ENCODE data around the gene PTGFR. TPM values are rescaled to one million over a fixed set of nuclear protein-coding genes. Genes with fewer than 3 reads are reported as not detected.
A peak's percentile ranks its signal among the peaks of the same experiment; 100 is the strongest.

The PTGFR gene
- polyA plus RNA-seq, 1 experiment: 2.0 TPM

GRCh38 chr1:78475888-78476610 is 14.7 kb upstream of the PTGFR start:
- TF ChIP-seq, protein P1, sequence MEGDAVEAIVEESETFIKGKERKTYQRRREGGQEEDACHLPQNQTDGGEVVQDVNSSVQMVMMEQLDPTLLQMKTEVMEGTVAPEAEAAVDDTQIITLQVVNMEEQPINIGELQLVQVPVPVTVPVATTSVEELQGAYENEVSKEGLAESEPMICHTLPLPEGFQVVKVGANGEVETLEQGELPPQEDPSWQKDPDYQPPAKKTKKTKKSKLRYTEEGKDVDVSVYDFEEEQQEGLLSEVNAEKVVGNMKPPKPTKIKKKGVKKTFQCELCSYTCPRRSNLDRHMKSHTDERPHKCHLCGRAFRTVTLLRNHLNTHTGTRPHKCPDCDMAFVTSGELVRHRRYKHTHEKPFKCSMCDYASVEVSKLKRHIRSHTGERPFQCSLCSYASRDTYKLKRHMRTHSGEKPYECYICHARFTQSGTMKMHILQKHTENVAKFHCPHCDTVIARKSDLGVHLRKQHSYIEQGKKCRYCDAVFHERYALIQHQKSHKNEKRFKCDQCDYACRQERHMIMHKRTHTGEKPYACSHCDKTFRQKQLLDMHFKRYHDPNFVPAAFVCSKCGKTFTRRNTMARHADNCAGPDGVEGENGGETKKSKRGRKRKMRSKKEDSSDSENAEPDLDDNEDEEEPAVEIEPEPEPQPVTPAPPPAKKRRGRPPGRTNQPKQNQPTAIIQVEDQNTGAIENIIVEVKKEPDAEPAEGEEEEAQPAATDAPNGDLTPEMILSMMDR (IDR thresholded peaks at IDR 0.05; ENCODE audit: low read depth, low read length): no peak
- Histone ChIP-seq H3K9me3 (ENCODE audit: control insufficient read depth, insufficient read depth, low read length) (no peaks in the 10 kb centered on the region), H3K27ac (ENCODE audit: low read depth, low read length) (no peak overlapping the region), H3K27me3 (ENCODE audit: control insufficient read depth, insufficient read depth, low read length) (no peaks in the 10 kb centered on the region), H3K4me3 (ENCODE audit: low read depth, low read length) (no peak overlapping the region)
- POLR2A ChIA-PET: no interaction called here
- DNase-seq (ENCODE audit: low read depth, low spot score): no peak
- CTCF ChIA-PET: no interaction called here

GRCh38 chr1:78483903-78484302 is 6.9 kb upstream of the PTGFR start:
- TF ChIP-seq, protein P1 (IDR thresholded peaks at IDR 0.05; ENCODE audit: low read depth, low read length): no peak
- Histone ChIP-seq H3K4me3 (ENCODE audit: low read depth, low read length) (no peak overlapping the region), H3K27ac (ENCODE audit: low read depth, low read length) (no peak overlapping the region), H3K27me3 (ENCODE audit: control insufficient read depth, insufficient read depth, low read length) (no peaks in the 10 kb centered on the region), H3K9me3 (ENCODE audit: control insufficient read depth, insufficient read depth, low read length) (no peaks in the 10 kb centered on the region)
- DNase-seq (ENCODE audit: low read depth, low spot score): no peak
- POLR2A ChIA-PET: no interaction called here
- CTCF ChIA-PET: no interaction called here

DNA sequence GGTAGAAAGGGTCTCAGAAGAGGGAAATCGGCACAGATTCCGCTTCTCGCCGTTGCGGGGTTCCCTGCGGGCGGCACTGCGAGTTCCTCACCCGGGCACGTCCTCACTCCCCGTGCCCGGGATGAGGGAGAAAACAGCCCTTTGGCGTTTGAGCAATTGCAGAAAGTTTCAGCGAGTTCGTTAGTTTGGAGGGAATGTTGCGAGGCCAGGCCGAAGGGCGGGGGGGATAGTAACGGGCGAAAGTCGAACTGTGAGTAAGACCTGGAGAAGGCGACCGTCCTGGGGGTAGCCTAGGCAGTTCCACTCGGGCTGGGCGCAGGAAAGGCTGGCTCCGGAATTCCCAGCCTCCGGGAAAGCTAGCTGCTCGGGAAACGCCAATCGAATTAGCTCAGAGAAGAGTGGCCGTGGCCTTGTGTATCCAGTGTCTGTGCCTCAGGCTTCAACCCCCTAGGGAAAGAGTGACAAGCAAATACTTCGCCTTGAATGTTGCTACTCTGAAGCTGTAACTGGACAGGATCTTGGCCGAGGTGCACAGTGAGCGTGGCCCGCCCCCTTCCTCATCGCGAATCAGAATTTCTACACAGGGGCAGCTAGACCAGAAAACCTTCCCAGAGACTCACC is 787 bp downstream of the PTGFR start:
- TF ChIP-seq, protein P1 (IDR thresholded peaks at IDR 0.05; ENCODE audit: low read depth, low read length): no peak
- Histone ChIP-seq H3K4me3 (ENCODE audit: low read depth, low read length) (peak overlapping the region; percentile 71), H3K27ac (ENCODE audit: low read depth, low read length) (peak overlapping the region; percentile 52), H3K27me3 (ENCODE audit: control insufficient read depth, insufficient read depth, low read length) (no peaks in the 10 kb centered on the region), H3K9me3 (ENCODE audit: control insufficient read depth, insufficient read depth, low read length) (no peaks in the 10 kb centered on the region)
- DNase-seq (ENCODE audit: low read depth, low spot score): no peak
- CTCF ChIA-PET: interaction anchor here (0.6 to 2.6 kb wide), 4 partner anchors 9 to 346 kb away, joined by 3 to 13 read pairs (median 3); no protein-coding TSS in a partner anchor
- POLR2A ChIA-PET: interaction anchor here (0.7 to 1.7 kb wide), 2 partner anchors 33 to 188 kb away, joined by 3 read pairs; no protein-coding TSS in a partner anchor

- H3K27me3 ChIP-seq (ENCODE audit: control insufficient read depth, insufficient read depth, low read length): no peaks in the 10 kb centered on the region
- TF ChIP-seq, protein P1 (IDR thresholded peaks at IDR 0.05; ENCODE audit: low read depth, low read length): no peak
- POLR2A ChIA-PET: interaction anchor here (1.7 kb wide), 1 partner anchor 189 kb away, joined by 3 read pairs; no protein-coding TSS in a partner anchor
- no peaks in the 10 kb centered on the region for H3K9me3 ChIP-seq (ENCODE audit: control insufficient read depth, insufficient read depth, low read length)
- H3K27ac ChIP-seq (ENCODE audit: low read depth, low read length): no peak overlapping the region
- no peak for DNase-seq (ENCODE audit: low read depth, low spot score)
- no peak overlapping the region for H3K4me3 ChIP-seq (ENCODE audit: low read depth, low read length)
- CTCF ChIA-PET: no interaction called here
Observed at GRCh38 chr1:78492386-78492950, 1.7 kb downstream of the PTGFR start.

DNA sequence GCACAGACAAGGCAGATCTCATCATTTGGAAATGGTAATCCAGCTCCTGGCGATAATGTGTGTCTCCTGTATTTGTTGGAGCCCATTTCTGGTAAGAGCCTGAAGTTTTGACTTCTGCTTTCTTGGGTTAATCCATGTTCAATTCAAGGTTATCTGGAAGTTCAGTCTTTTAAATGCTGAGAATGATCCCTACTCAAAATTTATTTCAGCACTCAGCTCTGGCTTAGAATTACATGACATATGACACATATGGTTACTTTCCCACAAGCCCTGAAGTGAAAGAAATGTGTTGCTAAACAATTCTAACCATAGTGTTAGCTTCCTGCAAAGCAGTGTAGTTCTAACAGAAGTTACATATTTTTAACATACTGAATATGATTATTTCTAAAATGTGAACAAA is 2.7 kb downstream of the PTGFR start:
- Histone ChIP-seq H3K27ac (ENCODE audit: low read depth, low read length) (no peak overlapping the region), H3K9me3 (ENCODE audit: control insufficient read depth, insufficient read depth, low read length) (no peaks in the 10 kb centered on the region), H3K4me3 (ENCODE audit: low read depth, low read length) (no peak overlapping the region), H3K27me3 (ENCODE audit: control insufficient read depth, insufficient read depth, low read length) (no peaks in the 10 kb centered on the region)
- TF ChIP-seq, protein P1 (IDR thresholded peaks at IDR 0.05; ENCODE audit: low read depth, low read length): no peak
- no peak for DNase-seq (ENCODE audit: low read depth, low spot score)
- ChIA-PET CTCF (no interaction called here), POLR2A (no interaction called here)
